Prostate gland (tissue), 2 donors: Measurements from ENCODE around the gene MRPS6. TPM values are rescaled to one million over a fixed set of nuclear protein-coding genes. Genes with fewer than 3 reads are reported as not detected.

Experiments used
- DNase-seq: peaks from one replicate; pipeline ENCODE4 v3.0.0-alpha.2; 2019; ENCODE audit warnings: low spot score
- H3K27ac ChIP-seq, 2 donors: fragments of 200-600 bp; sonication (generic); 2 replicates each; pipeline ENCODE4 v1.5.1; 2017 to 2019
- H3K27me3 ChIP-seq: fragments of 200-600 bp; sonication (generic); replicated peaks from 2 replicates; pipeline ENCODE4 v1.5.1; 2019; ENCODE audit not compliant: insufficient read depth
- H3K36me3 ChIP-seq, 2 donors: fragments of 200-600 bp; sonication (generic); 1 replicate in 1 of 2; 2 replicates in 1 of 2; pipeline versions ENCODE4 v1.5.1 to v1.8.1; 2017 to 2019
- H3K4me1 ChIP-seq: fragments of 200-600 bp; sonication (generic); replicated peaks from 2 replicates; pipeline ENCODE4 v1.5.1; 2019
- H3K4me3 ChIP-seq, 2 donors: fragments of 200-600 bp; sonication (generic); 2 replicates each; pipeline ENCODE4 v1.5.1; 2017 to 2019
- H3K9me3 ChIP-seq: fragments of 200-600 bp; sonication (generic); 2 replicates; pipeline ENCODE4 v1.5.1; 2017
- CTCF ChIP-seq, 4 experiments: fragments of 200-600 bp in 2 of 4; fragments of 450-650 bp in 2 of 4; sonication (generic) in 2 of 4; IDR thresholded peaks; 1 replicate in 3 of 4; 2 replicates in 1 of 4; pipeline ENCODE4 v1.5.1; 2016 to 2019; ENCODE audit warnings: antibody characterized with exemption in 4 of 4, mild to moderate bottlenecking in 2 of 4, moderate library complexity in 2 of 4
- POLR2A ChIP-seq: fragments of 450-650 bp; IDR thresholded peaks from one replicate; pipeline ENCODE4 v1.6.1; 2016; ENCODE audit warnings: antibody characterized with exemption, mild to moderate bottlenecking
- POLR2AphosphoS5 ChIP-seq: sonication (generic); formaldehyde crosslinking; IDR thresholded peaks from one replicate; pipeline ENCODE4 v1.6.1; 2017; ENCODE audit warnings: antibody characterized with exemption
- WGBS: methylation state at CpG from one replicate; pipeline ENCODE4 v1.1.5; 2018; 5-methylcytosine and 5-hydroxymethylcytosine counted together
- intact Hi-C: fragments of 100-400 bp; cut with DNase I; formaldehyde crosslinking; loops from one replicate; pipeline ENCODE4 v1.14.2; 2022
- total RNA-seq, 2 donors: library from RNA; depleted of rRNA; stranded (reverse); fragments of >200 nt; gene quantifications; one replicate each; pipeline ENCODE4 v1.1.0, GENCODE V29; 2016

MRPS6 gene
- total RNA-seq, 2 donors from 2014 or later = 24.9 to 75.8 TPM

DNA sequence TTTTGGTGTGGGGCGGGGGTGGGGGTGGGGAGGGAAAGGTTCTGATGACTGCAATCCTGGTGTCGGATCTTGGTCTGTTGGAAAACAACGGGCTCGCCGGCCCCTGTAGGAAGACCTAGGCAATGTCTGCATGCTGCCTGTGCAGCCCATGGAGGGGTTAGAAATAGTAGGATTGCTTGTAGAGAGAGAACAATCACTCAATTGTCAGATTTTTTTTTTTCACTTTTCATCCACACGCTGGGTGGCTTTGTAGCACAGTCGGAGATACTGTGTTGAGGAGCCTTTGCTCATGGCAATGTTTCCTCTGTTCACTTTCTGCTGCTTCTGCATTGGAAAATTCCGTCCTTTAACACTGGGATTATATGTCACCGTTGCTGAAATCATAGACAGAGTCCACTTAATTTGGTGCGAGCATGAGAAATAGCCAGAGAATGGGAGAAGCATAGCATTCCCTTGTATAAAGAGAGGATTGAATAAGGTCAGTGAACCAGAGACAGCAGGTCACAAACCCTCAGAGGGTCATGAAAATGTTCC, 107.5 kb downstream of the MRPS6 start:
- DNase-seq = no peak
- no peaks in the 10 kb centered on the region for H3K36me3 ChIP-seq
- H3K4me3 ChIP-seq = no peak overlapping the region
- no peaks in the 10 kb centered on the region for H3K27me3 ChIP-seq
- 71% methylated on average over 10 of the region's 10 CpGs for WGBS
- intact Hi-C loops = no loop called here
- no peaks in the 10 kb centered on the region for H3K9me3 ChIP-seq
- H3K27ac ChIP-seq = no peak overlapping the region
- H3K4me1 ChIP-seq = no peaks in the 10 kb centered on the region
- TF ChIP-seq POLR2A (no peak), POLR2AphosphoS5 (no peak), CTCF (IDR thresholded peaks at IDR 0.05) (no peak)

DNA sequence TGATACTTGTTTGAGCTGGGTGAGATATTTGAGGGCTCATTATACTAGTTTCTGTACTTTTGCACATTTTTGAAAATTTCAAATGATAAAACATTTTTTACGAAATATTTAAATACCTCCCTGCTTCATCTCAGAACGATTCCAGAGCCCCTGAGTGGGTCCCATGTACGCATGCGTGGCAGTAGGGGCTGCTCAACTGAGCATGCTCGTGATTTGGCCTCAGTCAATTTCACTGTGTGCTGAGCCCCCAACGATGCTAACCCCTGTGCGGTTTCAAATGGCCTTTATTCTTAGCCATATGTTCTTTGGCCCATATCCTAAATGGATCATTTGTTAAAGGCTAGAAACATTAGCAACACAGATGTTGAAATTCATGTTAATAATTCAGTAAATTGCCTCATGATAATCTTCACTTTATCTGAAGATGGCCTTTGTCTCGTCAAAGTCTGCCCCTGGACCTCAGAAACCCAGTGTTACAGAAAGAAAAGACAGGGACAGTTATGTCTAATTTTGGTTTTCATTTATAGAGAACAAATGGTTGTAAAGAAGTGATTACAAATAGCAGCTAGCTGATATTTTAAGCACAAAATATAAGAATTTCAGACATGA, 108.2 kb downstream of the MRPS6 start:
- DNase-seq = no peak
- H3K9me3 ChIP-seq = no peaks in the 10 kb centered on the region
- intact Hi-C loops = no loop called here
- H3K36me3 ChIP-seq = no peaks in the 10 kb centered on the region
- WGBS = 88% methylated on average over 8 of the region's 8 CpGs
- H3K4me3 ChIP-seq = no peak overlapping the region
- no peaks in the 10 kb centered on the region for H3K4me1 ChIP-seq
- no peak overlapping the region for H3K27ac ChIP-seq
- TF ChIP-seq CTCF (IDR thresholded peaks at IDR 0.05) = no peak
- TF ChIP-seq POLR2AphosphoS5 = no peak
- TF ChIP-seq POLR2A = no peak
- no peaks in the 10 kb centered on the region for H3K27me3 ChIP-seq

DNA sequence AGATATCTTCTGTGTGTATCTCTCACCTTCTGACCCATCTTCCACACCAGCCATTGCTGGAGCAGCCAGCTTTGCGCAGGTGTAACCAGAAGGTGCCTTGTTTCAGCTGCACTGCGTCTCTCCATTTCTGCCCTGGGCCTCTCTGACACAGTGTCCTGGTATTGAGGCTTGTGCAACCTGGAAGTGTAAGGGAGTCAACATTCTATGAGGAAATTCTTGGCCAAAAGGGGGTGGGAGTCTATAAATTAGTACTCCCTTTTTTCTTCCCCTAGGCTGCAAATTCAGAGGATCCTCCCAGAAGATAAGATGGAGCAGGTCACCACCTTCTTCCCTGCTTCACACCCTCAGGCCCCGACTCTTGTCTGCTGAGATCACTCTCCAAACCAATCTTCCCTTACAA, 109.1 kb downstream of the MRPS6 start:
- TF ChIP-seq CTCF (IDR thresholded peaks at IDR 0.05) = no peak
- TF ChIP-seq POLR2AphosphoS5 = no peak
- intact Hi-C loops = no loop called here
- Histone ChIP-seq H3K27me3 (no peaks in the 10 kb centered on the region), H3K4me1 (no peaks in the 10 kb centered on the region), H3K27ac (no peak overlapping the region), H3K9me3 (no peaks in the 10 kb centered on the region), H3K4me3 (no peak overlapping the region), H3K36me3 (no peaks in the 10 kb centered on the region)
- no peak for DNase-seq
- 98% methylated on average over 3 of the region's 3 CpGs for WGBS

DNA sequence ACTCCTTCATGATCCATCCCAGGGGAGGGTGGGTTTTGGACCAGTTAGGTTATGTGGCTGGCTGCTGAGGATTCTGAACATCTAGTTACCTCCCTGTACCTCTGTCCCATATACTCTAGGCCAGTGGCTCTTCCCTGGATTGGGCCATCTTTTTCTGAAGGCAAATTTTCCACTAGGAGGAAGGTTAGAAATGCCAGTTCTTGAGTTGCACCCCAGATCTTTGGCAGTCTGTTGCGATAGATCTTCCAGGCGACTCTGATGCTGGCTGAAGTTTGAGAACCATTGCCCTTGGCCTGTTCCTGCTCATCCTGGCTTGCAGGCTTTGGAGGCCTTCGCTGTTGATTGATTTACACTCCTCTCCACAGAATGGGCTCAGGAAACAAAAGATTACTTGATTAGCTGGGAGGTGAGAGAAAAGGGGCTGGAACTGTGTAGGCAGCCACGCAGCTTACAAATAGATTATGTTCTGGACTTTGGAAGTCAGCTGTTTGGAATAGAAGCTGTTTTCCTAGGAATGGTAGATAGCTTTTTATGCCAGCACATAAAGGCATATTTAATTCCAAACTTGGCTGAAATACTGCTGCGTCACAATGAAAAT, 110.1 kb downstream of the MRPS6 start:
- H3K27me3 ChIP-seq = no peaks in the 10 kb centered on the region
- no peak for TF ChIP-seq POLR2A
- TF ChIP-seq POLR2AphosphoS5 = no peak
- no peak for TF ChIP-seq CTCF (IDR thresholded peaks at IDR 0.05)
- intact Hi-C loops = no loop called here
- no peaks in the 10 kb centered on the region for H3K9me3 ChIP-seq
- H3K4me3 ChIP-seq = no peak overlapping the region
- no peak for DNase-seq
- no peaks in the 10 kb centered on the region for H3K36me3 ChIP-seq
- H3K27ac ChIP-seq = no peak overlapping the region
- H3K4me1 ChIP-seq = no peaks in the 10 kb centered on the region
- 79% methylated on average over 5 of the region's 5 CpGs for WGBS

- DNase-seq = no peak
- no peak overlapping the region for H3K27ac ChIP-seq
Observed at GRCh38 chr21:34184232-34184631, 110.9 kb downstream of the MRPS6 start.

More at GRCh38 chr21:34184232-34184631, 110.9 kb downstream of the MRPS6 start:
- Histone ChIP-seq H3K36me3 (no peaks in the 10 kb centered on the region), H3K9me3 (no peaks in the 10 kb centered on the region), H3K4me3 (no peak overlapping the region), H3K27me3 (no peaks in the 10 kb centered on the region), H3K4me1 (no peaks in the 10 kb centered on the region)
- 93% methylated on average over 5 of the region's 5 CpGs for WGBS
- intact Hi-C loops = no loop called here
- no peak for TF ChIP-seq CTCF (IDR thresholded peaks at IDR 0.05)
